HEK293 (cell line): ENCODE results near the gene PIK3AP1.
A peak's percentile ranks its signal among the peaks of the same experiment; 100 is the strongest.

Source experiments
- CTCF ChIA-PET: fragments of 350-600 bp; formaldehyde crosslinking; extraction: SDS; loops from one replicate; lab custom pipeline; 2021; ENCODE audit warnings: antibody characterized with exemption; lab: Yijun Ruan, JAX
- POLR2A ChIA-PET: fragments of 300-600 bp; formaldehyde crosslinking; extraction: SDS; loops from one replicate; lab custom pipeline; 2020; ENCODE audit warnings: antibody characterized with exemption, inconsistent platforms; lab: Yijun Ruan, JAX
- H3K27ac ChIP-seq: fragments of 200-500 bp; sonication (Bioruptor generic); 2 replicates; pipeline ENCODE4 v1.5.1; 2014; ENCODE audit warnings: low read depth, low read length, control low read depth, inconsistent platforms; ENCODE audit errors: extremely low read depth
- H3K36me3 ChIP-seq, 2 experiments: fragments of 200-500 bp in 1 of 2; sonication (Bioruptor generic) in 1 of 2; 1 replicate in 1 of 2; 2 replicates in 1 of 2; pipeline ENCODE4 v1.5.1; 2014 to 2017; ENCODE audit warnings: inconsistent platforms in 2 of 2, low read length in 2 of 2; ENCODE audit not compliant: control insufficient read depth in 2 of 2, insufficient read depth in 1 of 2
- H3K4me1 ChIP-seq: fragments of 200-500 bp; sonication (Bioruptor generic); 2 replicates; pipeline ENCODE4 v1.5.1; 2014; ENCODE audit warnings: mild to moderate bottlenecking, low read length, inconsistent platforms; ENCODE audit not compliant: control insufficient read depth, insufficient read depth
- H3K4me3 ChIP-seq: 2 replicates; pipeline ENCODE4 v1.5.1; 2011; ENCODE audit warnings: low read depth, mild to moderate bottlenecking, control low read depth, low read length, moderate library complexity
- H3K9me3 ChIP-seq: fragments of 200-500 bp; sonication (Bioruptor generic); 2 replicates; pipeline ENCODE4 v1.5.1; 2014; ENCODE audit warnings: low read depth, low read length, inconsistent platforms; ENCODE audit not compliant: control insufficient read depth, insufficient read depth
- EGR2 ChIP-seq: fragments of 450-650 bp; formaldehyde crosslinking; IDR thresholded peaks from 2 replicates; pipeline ENCODE4 v1.5.1; 2016; ENCODE audit warnings: low read depth, missing biosample characterization, missing genetic modification characterization
- GFI1B ChIP-seq: fragments of 450-650 bp; formaldehyde crosslinking; IDR thresholded peaks from 2 replicates; pipeline ENCODE4 v1.5.1; 2016; ENCODE audit warnings: missing biosample characterization, missing genetic modification characterization
- KLF10 ChIP-seq: fragments of 450-650 bp; IDR thresholded peaks from 2 replicates; pipeline ENCODE4 v1.5.1; 2018; ENCODE audit warnings: missing biosample characterization, mild to moderate bottlenecking, missing genetic modification characterization
- SP7 ChIP-seq: fragments of 450-650 bp; formaldehyde crosslinking; IDR thresholded peaks from 2 replicates; pipeline ENCODE4 v1.5.1; 2016; ENCODE audit warnings: missing biosample characterization, missing genetic modification characterization
- YY2 ChIP-seq: fragments of 450-650 bp; formaldehyde crosslinking; IDR thresholded peaks from 2 replicates; pipeline ENCODE4 v1.5.1; 2016; ENCODE audit warnings: missing biosample characterization, missing genetic modification characterization
- ZBTB48 ChIP-seq: fragments of 450-650 bp; formaldehyde crosslinking; IDR thresholded peaks from 2 replicates; pipeline ENCODE4 v1.5.1; 2016; ENCODE audit warnings: missing biosample characterization, missing genetic modification characterization
- ZNF2 ChIP-seq: fragments of 450-650 bp; formaldehyde crosslinking; IDR thresholded peaks from 2 replicates; pipeline ENCODE4 v1.5.1; 2016; ENCODE audit warnings: missing biosample characterization, missing genetic modification characterization
- ZNF311 ChIP-seq: fragments of 450-650 bp; formaldehyde crosslinking; IDR thresholded peaks from 2 replicates; pipeline ENCODE4 v1.5.1; 2017; ENCODE audit warnings: missing biosample characterization, missing genetic modification characterization, borderline replicate concordance
- ZNF596 ChIP-seq: fragments of 450-650 bp; IDR thresholded peaks from 2 replicates; pipeline ENCODE4 v1.5.0; 2018; ENCODE audit warnings: missing biosample characterization, mild to moderate bottlenecking, missing genetic modification characterization, moderate library complexity
- ZNF629 ChIP-seq: fragments of 450-650 bp; formaldehyde crosslinking; IDR thresholded peaks from 2 replicates; pipeline ENCODE4 v1.5.1; 2017; ENCODE audit warnings: missing biosample characterization, missing genetic modification characterization
- ZNF76 ChIP-seq: fragments of 450-650 bp; formaldehyde crosslinking; IDR thresholded peaks from 2 replicates; pipeline ENCODE4; 2016; ENCODE audit warnings: low read depth, missing biosample characterization, missing genetic modification characterization, borderline replicate concordance
- TF ChIP-seq, protein P1 (sequence below): fragments of 450-650 bp; formaldehyde crosslinking; IDR thresholded peaks from 2 replicates; pipeline ENCODE4 v1.5.1; 2017; ENCODE audit warnings: missing biosample characterization, mild to moderate bottlenecking, missing genetic modification characterization, moderate library complexity
- TF ChIP-seq, protein P2 (sequence below): sonication (generic); formaldehyde crosslinking; IDR thresholded peaks from 2 replicates; pipeline ENCODE4 v1.8.1; 2022; ENCODE audit warnings: mild to moderate bottlenecking, moderate library complexity, missing genetic modification reagents
- TF ChIP-seq, protein P3 (sequence below): fragments of 450-650 bp; formaldehyde crosslinking; IDR thresholded peaks from 2 replicates; pipeline ENCODE4 v1.5.1; 2016; ENCODE audit warnings: missing biosample characterization, missing genetic modification characterization
- TF ChIP-seq, protein P4 (sequence below): fragments of 450-650 bp; formaldehyde crosslinking; IDR thresholded peaks from 2 replicates; pipeline ENCODE4 v1.5.1; 2016; ENCODE audit warnings: missing biosample characterization, missing genetic modification characterization, borderline replicate concordance
- TF ChIP-seq, protein P5 (sequence below): fragments of 450-650 bp; formaldehyde crosslinking; IDR thresholded peaks from 2 replicates; pipeline ENCODE4 v1.5.1; 2016; ENCODE audit warnings: missing biosample characterization, missing genetic modification characterization
- TF ChIP-seq, protein P6 (sequence below): fragments of 450-650 bp; formaldehyde crosslinking; IDR thresholded peaks from 2 replicates; pipeline ENCODE4 v1.5.1; 2016; ENCODE audit warnings: missing biosample characterization, missing genetic modification characterization
- TF ChIP-seq, protein P7 (sequence below): fragments of 450-650 bp; formaldehyde crosslinking; IDR thresholded peaks from 2 replicates; pipeline ENCODE4 v1.5.1; 2016; ENCODE audit warnings: missing biosample characterization, missing genetic modification characterization

PIK3AP1 gene

DNA sequence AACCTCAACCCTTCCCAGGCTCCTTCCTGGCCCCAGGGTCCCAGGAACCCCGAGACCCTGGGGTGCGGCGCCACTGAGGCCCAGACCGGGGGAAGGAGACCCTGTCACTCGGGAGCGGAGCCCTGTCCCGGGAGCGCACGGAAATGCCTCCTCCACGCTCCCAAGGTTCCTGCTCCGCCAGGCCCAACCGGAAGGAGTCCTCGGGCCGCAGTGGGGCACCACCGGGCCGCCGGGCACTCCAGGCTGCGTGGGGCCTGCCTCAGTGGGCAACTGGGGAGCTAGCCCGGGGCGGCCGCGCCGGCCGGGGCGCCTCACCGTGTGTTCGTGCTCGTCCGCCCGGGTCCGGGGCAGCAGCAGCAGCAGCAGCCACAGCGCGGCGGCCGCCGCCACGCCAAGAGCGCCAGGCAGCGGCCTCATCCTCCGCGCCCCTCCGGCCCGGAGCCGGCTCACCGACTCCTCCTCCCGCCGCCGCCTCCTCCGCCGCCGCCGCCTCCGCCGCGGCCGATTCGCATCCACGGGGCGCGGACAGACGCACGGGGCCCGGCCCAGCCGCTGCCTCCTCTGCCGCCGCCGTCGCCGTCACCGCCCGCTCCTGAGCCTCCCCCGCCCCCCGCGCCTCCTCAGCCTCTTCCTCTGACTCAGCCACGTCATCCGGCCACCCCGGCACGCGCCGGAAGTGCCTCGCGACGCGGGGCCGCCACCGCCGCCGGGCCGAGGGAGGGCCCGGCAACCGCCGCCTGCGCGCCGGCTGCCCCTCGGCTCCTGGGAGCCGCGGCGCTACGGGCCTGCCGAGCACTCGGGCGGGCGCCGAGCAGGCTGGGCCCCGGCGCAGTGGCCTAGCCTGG lies 133.7 kb downstream of the PIK3AP1 start, which contains the start of gene TM9SF3 (continued):
- TF ChIP-seq, protein P1, sequence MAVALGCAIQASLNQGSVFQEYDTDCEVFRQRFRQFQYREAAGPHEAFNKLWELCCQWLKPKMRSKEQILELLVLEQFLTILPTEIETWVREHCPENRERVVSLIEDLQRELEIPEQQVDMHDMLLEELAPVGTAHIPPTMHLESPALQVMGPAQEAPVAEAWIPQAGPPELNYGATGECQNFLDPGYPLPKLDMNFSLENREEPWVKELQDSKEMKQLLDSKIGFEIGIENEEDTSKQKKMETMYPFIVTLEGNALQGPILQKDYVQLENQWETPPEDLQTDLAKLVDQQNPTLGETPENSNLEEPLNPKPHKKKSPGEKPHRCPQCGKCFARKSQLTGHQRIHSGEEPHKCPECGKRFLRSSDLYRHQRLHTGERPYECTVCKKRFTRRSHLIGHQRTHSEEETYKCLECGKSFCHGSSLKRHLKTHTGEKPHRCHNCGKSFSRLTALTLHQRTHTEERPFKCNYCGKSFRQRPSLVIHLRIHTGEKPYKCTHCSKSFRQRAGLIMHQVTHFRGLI (tag by site-specific recombination) = peak; percentile 39; the same call in 1 of the 2 replicates
- no peak; the same call in 1 of the 2 replicates for TF ChIP-seq KLF10 (tag by site-specific recombination)
- TF ChIP-seq ZNF2 (tag by site-specific recombination) = peak; percentile 58; the same call in 1 of the 2 replicates
- TF ChIP-seq YY2 (tag by site-specific recombination) = no peak; the same call in 1 of the 2 replicates
- TF ChIP-seq, protein P2, sequence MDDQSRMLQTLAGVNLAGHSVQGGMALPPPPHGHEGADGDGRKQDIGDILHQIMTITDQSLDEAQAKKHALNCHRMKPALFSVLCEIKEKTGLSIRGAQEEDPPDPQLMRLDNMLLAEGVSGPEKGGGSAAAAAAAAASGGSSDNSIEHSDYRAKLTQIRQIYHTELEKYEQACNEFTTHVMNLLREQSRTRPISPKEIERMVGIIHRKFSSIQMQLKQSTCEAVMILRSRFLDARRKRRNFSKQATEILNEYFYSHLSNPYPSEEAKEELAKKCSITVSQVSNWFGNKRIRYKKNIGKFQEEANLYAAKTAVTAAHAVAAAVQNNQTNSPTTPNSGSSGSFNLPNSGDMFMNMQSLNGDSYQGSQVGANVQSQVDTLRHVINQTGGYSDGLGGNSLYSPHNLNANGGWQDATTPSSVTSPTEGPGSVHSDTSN (CRISPR knock-in tag) = 0 out of 2 replicates have a peak, but pooled peaks have one; percentile 40
- peak; percentile 94 for TF ChIP-seq ZNF76 (tag by site-specific recombination)
- peak; percentile 6; the same call in 1 of the 2 replicates for TF ChIP-seq ZNF596 (tag by site-specific recombination)
- TF ChIP-seq, protein P3, sequence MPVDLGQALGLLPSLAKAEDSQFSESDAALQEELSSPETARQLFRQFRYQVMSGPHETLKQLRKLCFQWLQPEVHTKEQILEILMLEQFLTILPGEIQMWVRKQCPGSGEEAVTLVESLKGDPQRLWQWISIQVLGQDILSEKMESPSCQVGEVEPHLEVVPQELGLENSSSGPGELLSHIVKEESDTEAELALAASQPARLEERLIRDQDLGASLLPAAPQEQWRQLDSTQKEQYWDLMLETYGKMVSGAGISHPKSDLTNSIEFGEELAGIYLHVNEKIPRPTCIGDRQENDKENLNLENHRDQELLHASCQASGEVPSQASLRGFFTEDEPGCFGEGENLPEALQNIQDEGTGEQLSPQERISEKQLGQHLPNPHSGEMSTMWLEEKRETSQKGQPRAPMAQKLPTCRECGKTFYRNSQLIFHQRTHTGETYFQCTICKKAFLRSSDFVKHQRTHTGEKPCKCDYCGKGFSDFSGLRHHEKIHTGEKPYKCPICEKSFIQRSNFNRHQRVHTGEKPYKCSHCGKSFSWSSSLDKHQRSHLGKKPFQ (tag by site-specific recombination) = no peak
- TF ChIP-seq GFI1B (tag by site-specific recombination) = no peak

DNA sequence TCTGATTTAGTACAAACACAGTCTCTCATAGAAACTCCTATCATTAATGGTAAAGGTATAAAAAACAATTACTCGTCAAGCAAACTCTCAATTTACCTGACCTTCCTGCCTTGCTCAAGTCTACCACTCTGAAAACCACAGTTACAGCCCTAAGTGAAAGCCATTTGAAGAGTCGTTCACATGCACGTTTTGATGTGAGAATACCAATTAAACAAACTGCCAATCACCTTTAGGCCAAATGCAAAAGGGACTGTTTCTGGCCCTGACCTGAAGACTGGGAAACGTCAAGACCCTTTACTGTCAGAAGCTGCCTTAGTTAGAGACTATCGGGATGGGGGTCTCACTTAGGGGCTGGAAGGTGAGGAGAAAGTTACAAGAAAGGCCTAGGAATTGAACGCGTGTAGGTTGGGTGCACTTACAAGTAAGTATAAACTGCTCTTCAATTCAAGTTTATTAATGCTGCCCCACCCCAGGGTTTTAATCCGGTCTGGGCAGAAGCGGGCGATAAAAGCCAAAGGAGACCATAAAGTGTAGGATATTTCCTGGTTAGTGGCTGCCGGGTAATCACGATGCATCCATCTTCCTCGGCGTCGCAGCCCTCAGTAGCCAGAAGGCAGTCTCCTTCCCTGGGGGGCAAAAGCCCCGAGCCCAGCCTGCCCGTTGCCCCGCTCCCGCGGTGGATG lies 134.4 kb downstream of the PIK3AP1 start:
- H3K36me3 ChIP-seq = no peaks in the 10 kb centered on the region
- ChIA-PET CTCF (interaction anchor here (0.5 to 1.7 kb wide), 2 partner anchors 18 to 30 kb away, joined by 3 to 6 read pairs; no protein-coding TSS in a partner anchor), POLR2A (no interaction called here)
- H3K4me3 ChIP-seq = peak overlapping the region; percentile 82
- H3K27ac ChIP-seq = peak overlapping the region; percentile 99
- H3K9me3 ChIP-seq = no peaks in the 10 kb centered on the region
- peaks cover 28% of the 10 kb centered on the region; the same call in 1 of the 2 replicates for H3K4me1 ChIP-seq
- TF ChIP-seq SP7 = peak; percentile 37; the same call in 1 of the 2 replicates
- TF ChIP-seq, protein P4, sequence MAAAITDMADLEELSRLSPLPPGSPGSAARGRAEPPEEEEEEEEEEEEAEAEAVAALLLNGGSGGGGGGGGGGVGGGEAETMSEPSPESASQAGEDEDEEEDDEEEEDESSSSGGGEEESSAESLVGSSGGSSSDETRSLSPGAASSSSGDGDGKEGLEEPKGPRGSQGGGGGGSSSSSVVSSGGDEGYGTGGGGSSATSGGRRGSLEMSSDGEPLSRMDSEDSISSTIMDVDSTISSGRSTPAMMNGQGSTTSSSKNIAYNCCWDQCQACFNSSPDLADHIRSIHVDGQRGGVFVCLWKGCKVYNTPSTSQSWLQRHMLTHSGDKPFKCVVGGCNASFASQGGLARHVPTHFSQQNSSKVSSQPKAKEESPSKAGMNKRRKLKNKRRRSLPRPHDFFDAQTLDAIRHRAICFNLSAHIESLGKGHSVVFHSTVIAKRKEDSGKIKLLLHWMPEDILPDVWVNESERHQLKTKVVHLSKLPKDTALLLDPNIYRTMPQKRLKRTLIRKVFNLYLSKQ = no peak
- TF ChIP-seq ZNF629 = 0 out of 2 replicates have a peak, but pooled peaks have one; percentile 11
- TF ChIP-seq EGR2 (tag by site-specific recombination) = no peak
- peak; percentile 49; the same call in 1 of the 2 replicates for TF ChIP-seq ZBTB48
- TF ChIP-seq, protein P5, sequence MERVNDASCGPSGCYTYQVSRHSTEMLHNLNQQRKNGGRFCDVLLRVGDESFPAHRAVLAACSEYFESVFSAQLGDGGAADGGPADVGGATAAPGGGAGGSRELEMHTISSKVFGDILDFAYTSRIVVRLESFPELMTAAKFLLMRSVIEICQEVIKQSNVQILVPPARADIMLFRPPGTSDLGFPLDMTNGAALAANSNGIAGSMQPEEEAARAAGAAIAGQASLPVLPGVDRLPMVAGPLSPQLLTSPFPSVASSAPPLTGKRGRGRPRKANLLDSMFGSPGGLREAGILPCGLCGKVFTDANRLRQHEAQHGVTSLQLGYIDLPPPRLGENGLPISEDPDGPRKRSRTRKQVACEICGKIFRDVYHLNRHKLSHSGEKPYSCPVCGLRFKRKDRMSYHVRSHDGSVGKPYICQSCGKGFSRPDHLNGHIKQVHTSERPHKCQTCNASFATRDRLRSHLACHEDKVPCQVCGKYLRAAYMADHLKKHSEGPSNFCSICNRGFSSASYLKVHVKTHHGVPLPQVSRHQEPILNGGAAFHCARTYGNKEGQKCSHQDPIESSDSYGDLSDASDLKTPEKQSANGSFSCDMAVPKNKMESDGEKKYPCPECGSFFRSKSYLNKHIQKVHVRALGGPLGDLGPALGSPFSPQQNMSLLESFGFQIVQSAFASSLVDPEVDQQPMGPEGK = 0 out of 2 replicates have a peak, but pooled peaks have one; percentile 88
- TF ChIP-seq, protein P6, sequence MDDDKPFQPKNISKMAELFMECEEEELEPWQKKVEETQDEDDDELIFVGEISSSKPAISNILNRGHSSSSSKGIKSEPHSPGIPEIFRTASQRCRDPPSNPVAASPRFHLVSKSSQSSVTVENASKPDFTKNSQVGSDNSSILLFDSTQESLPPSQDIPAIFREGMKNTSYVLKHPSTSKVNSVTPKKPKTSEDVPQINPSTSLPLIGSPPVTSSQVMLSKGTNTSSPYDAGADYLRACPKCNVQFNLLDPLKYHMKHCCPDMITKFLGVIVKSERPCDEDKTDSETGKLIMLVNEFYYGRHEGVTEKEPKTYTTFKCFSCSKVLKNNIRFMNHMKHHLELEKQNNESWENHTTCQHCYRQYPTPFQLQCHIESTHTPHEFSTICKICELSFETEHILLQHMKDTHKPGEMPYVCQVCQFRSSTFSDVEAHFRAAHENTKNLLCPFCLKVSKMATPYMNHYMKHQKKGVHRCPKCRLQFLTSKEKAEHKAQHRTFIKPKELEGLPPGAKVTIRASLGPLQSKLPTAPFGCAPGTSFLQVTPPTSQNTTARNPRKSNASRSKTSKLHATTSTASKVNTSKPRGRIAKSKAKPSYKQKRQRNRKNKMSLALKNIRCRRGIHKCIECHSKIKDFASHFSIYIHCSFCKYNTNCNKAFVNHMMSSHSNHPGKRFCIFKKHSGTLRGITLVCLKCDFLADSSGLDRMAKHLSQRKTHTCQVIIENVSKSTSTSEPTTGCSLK (tag by site-specific recombination) = no peak
- TF ChIP-seq ZNF311 = no peak
- TF ChIP-seq, protein P7, sequence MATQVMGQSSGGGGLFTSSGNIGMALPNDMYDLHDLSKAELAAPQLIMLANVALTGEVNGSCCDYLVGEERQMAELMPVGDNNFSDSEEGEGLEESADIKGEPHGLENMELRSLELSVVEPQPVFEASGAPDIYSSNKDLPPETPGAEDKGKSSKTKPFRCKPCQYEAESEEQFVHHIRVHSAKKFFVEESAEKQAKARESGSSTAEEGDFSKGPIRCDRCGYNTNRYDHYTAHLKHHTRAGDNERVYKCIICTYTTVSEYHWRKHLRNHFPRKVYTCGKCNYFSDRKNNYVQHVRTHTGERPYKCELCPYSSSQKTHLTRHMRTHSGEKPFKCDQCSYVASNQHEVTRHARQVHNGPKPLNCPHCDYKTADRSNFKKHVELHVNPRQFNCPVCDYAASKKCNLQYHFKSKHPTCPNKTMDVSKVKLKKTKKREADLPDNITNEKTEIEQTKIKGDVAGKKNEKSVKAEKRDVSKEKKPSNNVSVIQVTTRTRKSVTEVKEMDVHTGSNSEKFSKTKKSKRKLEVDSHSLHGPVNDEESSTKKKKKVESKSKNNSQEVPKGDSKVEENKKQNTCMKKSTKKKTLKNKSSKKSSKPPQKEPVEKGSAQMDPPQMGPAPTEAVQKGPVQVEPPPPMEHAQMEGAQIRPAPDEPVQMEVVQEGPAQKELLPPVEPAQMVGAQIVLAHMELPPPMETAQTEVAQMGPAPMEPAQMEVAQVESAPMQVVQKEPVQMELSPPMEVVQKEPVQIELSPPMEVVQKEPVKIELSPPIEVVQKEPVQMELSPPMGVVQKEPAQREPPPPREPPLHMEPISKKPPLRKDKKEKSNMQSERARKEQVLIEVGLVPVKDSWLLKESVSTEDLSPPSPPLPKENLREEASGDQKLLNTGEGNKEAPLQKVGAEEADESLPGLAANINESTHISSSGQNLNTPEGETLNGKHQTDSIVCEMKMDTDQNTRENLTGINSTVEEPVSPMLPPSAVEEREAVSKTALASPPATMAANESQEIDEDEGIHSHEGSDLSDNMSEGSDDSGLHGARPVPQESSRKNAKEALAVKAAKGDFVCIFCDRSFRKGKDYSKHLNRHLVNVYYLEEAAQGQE (tag by site-specific recombination) = no peak
